GM19239 (cell line): ENCODE data around the gene C5.
"Not testable (repeated sequence)": the region's sequence is repeated elsewhere in the genome, so short reads cannot be mapped to it uniquely, and the experiment has no call there.

ENCODE experiments used
- DNase-seq: peaks from one replicate; pipeline ENCODE4 v3.0.0; 2011; ENCODE audit warnings: low spot score; ENCODE audit not compliant: insufficient read length
- FAIRE-seq: peaks from 2 replicates; lab custom pipeline; 2011; peaks lifted over from hg19 to GRCh38; lab: Jason Lieb, UNC

Gene C5

DNA sequence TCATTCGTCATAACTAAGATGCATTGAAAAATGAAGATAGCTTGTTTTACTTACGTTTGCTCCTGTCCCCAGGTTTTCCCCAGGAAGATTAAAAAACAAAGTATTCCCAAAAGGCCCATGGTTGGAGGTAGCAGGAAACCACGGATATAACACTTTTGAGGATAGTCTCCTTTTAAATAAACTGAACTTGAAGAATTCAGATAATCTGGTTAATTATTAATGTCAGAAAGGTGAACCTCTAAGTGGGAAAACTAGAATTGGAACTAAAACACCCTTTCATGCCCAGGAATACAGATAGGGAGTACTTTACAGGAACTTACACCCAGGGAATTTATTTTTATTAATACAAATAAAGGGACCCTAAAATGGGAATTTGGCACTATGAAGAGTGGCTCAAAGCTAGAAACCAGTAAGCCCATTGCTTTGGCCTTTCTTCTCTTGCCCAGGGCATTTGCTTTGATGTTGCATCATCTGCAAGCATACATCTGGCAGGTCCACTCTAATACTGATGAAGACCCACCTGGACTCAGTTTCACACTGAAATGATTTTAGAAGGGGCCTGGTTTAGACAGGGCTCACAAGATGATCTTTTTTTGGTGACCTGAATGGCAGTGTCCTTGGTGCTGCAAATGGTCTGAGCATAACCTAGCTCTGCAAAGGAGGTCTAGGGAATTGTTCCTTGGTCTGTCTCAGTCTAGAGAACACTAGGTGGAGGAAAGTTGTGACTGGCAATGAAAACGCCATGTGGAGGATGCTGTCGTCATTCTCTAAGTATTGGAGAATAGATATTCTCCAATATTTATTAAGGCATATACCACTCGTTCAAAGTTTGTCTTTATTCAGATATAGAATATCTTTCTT, at the start of gene C5:
Gene C5 (minus strand): TSS at position 148 of the 861 bp plus-strand sequence. CDS start 29 bp downstream, at position 119.
- FAIRE-seq = no peak
- no peak for DNase-seq

DNA sequence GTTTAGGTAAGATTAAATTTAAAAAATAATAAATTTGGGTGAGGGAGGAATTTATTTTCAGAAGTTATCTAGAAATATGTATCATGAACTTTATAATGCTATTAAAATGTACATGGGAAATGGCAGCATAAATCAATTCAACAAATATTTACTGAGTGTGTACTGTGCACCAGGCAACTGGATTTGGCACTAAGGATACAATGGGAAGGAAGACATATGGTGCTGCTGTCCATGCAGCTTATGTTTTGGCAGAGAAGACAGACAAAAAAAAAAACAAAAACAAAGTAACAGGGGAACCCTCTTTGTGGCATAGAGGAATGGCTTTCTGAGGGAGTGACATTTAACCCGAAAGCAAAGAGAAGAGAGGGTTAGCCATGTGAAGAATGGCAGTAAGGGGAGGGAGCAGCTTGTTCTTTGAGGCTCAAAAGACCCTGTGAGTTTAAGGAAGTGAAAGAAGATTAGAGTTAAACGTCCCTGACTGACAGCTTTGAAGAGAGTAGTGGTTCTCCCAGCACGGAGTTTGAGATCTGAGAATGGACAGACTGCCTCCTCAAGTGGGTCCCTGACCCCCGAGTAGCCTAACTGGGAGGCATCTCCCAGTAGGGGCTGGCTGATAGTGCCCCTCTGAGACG, 48.6 kb upstream of the C5 start:
- no peak for DNase-seq

DNA sequence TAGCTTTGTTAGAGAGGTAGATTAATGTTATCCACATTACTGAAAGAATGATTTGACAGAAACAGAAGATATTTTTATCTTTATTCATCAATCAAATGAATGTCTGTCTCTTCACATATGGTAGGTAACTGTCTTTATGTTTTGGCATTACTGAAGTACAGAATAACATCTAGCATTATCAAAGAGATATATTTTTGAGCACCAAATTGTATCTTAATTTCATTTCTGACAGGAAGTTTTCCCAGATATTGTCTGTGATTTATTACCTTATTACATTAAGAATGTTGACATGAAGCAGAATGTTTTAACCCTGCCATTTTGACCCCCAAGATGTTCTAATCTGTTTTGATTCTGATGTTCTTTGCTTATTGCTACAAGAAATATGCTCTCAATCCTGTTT, 45.0 kb upstream of the C5 start:
- FAIRE-seq (no peak), DNase-seq (no peak)

More for the DNA sequence above, 48.6 kb upstream of the C5 start:
- FAIRE-seq = peak; percentile 26

DNA sequence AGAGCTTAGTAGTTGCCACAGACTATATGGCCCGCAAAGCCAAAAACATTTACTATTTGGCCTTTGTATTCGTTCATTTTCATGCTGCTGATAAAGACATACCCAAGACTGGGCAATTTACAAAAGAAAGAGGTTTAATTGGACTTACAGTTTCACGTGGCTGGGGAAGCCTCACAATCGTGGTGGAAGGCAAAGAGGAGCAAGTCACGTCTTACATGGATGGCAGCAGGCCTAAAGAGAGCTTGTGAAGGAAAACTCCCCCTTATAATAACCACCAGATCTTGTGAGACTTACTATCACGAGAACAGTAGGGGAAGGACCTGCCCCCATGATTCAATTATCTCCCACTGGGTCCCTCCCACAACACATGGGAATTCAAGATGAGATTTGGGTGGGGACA, 40.7 kb upstream of the C5 start:
- not testable (repeated sequence) for FAIRE-seq, DNase-seq

DNA sequence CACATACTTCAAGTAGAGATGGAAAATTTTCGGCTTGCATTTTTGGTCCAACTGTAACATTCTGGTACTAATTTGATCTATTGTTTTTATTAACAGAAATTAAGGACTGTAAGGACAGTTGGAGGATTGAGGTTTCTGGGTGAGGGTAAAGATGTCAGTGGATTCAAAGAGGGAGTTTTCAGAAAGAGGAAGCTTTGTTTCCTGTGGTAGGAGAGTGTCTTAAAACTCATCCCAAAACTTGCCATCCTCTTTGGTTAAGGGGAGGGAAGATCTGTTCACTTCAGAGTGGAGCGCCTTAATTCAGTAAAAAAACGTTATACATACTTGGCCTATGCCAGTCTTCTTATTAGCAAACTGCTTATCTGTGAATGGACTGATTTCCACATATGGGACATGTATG, 38.5 kb upstream of the C5 start:
- FAIRE-seq = no peak

DNA sequence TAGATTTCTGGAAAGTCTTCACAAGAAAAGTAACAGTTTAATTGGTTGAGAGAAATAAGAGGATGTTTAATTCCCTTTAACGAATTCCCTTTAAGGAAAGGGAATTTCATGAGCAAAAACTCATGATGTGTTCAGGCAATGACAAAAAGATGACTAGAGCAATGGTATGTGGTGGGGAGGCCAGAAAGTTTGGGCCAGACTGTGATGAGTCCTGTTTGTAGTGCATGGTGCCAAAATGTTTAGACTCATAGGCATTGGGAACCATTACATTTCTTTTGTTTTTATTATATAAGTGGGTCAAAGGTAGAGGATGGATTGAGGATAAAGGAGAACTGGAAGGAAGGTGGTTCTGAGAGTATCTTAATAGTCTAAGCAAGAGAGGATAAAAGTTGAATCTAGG, 35.6 kb upstream of the C5 start:
- FAIRE-seq = no peak

More for the DNA sequence above, 38.5 kb upstream of the C5 start:
- DNase-seq = no peak

DNA sequence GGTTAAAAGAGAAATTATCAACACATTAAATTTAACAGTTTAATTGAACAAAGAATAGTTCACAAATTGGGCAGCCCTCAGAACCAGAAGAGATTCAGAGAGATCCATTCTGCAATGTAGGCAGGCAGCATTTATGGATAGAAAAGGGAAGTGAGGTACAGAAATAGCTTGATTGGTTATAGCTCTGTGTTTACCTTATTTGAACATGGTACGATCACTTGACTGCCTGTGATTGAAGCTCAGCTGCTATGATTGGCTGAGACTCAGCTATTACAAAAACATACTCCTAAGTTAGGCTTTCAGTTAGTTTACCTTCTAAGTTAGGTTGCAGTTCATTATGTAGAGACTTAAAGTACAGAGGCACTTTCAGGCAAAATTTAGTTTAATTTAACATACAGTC, 32.0 kb upstream of the C5 start:
- DNase-seq (no peak), FAIRE-seq (no peak)

More for the DNA sequence above, 35.6 kb upstream of the C5 start:
- DNase-seq = no peak

DNA sequence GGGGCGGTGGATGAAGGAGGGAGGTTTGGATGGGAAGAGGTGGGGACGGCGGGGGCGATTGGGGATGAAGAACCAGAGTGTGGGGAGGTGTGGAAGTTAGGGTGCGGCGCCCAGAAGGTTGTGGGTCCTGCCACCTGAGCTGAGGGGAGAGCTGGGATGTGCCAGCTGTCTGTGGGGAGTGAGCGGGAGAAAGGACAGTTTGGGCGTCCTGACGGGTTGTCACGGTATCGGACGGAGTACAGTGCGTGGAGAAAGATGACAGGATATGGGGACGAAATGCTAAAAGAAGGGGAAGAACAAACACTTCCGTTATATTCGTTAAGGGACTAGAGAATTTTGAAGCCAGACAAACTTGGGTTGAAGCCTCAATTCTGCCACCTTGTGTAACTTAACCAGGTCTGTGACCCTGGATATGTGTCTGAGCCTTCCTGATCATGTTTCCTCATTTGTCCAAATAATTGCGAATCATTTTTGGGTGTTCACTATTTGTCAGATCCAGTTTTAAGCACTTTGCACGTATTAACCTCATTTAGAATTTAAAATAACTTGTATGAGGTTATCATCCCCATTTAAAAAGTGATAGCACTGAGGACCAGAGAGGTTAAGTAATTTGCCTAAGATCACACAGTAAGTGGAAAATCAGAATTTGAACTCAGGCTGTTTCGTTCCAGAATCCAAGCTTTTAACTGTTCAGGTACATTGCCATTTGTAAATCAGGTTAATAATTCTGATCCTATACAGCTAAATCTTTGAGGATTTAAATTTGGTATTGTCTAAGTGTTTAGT, 25.4 kb upstream of the C5 start:
- FAIRE-seq = peak; percentile 72
- no peak for DNase-seq

DNA sequence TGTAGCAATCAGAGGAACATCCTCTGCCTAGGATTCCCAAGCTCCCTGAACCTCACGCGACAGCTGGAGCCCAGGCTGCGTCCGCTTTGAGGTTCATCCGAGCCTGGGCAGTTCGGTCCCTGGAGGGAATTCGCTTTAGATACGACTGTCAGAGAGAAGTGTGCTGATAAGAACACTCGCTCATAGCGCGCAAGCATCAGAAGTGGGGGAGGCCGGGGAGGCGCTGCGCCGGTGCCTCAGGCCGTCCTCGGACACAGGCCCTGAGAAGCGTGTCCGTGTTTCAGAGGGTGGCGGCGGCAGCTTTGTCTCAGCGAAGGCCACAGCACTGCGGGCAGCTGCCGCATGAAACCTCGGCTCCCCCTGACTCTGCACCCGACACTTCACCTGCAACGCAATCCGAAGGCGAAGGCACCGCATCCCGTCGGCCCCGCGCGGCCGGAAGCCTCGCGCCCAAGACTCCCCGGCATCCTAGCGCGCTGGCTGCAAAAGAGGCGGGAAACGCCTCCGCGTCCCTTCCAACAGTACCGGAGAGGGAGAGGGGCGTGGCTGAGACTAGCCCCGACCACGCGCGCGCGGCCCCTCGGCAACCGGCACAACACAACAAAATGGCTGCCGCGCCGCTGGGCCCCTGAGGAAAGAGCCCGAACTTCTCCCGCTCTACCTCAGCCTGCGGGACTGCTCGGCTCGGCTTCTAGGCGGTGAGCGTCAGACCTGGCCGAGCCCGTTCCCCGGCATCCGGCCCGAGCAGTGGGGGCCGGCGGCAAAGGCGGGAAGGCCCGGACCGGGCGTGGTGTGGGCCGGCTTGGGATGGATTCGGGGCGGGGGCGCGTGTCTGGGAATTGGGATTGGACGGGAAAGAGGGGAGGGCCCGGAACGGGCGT, 24.5 kb upstream of the C5 start, which contains the start of gene CNTRL:
Gene CNTRL (plus strand): TSS at position 586 of the 881 bp plus-strand sequence. CDS start 13,372 bp downstream, outside the sequence.
- DNase-seq (peak; percentile 40), FAIRE-seq (peak; percentile 84)

DNA sequence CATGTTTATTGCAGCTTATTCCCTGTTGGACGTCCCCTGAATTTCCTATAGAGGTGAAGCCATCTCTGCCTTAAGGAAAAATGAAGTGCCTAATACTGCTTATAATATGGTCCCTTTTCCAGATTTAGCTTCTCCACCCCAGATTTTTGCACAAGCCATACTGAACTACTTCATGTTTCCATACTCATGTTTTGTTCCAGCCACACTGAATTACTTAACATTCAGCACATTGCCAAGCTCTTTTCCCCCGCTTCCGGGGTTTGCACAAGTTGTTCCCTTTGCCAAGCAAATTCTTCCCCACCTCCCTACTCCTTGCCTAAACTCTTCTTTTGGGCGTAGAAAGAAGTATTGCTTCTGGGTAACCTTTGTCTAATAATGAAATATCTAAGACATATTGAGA, 23.0 kb upstream of the C5 start:
- FAIRE-seq (no peak), DNase-seq (no peak)

DNA sequence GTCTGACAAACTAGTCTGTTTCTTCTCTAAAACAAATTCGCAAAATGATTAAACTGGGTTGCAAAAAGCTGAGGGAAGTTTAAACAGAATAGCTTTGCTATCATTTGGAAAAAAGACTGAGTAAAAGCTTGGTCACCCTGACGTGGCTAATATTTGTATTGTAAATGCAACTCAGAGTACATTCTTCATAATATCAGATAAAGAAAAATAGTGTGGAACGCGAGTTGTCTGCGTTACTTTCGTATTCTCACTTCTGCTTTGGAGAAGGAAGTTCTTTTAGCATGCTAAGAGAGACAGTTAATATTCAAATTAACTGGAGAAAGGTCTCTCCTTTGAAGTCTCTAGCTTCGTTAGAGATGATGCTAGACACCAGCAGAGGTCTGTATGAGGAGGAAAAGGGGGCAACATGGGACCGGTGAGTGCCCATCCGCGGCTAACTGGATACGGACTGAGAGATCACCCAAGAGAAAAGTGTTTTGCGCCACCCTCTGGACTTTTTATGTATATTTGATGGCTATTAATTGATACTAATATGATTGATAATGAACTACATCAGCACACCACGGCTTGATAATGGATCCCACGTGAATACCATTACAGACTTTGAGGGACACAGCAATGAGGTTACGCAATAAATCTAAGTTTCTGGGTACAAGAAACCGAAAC, 21.8 kb upstream of the C5 start:
- no peak for DNase-seq
- FAIRE-seq = peak; percentile 88

DNA sequence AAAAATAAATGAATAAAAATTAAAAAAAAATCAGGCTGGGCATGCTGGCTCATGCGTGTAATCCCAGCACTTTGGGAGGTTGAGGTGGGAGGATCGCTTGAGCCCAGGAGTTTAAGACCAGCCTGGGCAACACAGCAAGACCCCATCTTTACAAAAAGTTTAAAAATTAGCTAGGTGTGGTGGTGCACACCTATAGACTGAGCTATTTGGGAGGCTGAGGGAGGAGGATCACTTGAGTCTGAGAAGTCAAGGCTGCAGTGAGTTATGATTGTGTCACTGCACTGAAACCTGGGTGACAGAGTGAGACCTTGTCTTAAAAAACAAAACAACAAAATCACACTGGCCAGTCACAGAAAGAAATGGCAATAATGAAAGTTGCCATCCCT, 21.3 kb upstream of the C5 start:
- no peak for FAIRE-seq

DNA sequence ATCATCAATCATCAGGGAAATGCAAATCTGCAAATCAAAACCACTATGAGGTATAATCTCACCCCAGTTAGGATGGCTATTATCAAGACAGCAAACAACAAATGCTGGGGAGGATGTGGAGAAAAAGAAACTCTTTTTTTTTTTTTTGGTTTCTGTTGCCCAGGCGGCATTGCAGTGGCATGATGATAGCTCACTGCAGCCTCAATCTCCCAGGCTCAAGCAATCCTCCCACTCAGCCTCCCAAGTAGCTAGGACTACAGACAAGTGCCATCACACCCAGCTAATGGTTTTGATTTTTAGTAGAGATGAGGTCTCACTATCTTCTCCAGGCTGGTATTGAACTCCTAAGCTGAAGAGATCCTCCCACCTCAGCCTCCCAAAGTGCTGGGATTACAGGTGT, 19.3 kb upstream of the C5 start:
- DNase-seq (no peak), FAIRE-seq (no peak)

More for the DNA sequence above, 21.3 kb upstream of the C5 start:
- no peak for DNase-seq

DNA sequence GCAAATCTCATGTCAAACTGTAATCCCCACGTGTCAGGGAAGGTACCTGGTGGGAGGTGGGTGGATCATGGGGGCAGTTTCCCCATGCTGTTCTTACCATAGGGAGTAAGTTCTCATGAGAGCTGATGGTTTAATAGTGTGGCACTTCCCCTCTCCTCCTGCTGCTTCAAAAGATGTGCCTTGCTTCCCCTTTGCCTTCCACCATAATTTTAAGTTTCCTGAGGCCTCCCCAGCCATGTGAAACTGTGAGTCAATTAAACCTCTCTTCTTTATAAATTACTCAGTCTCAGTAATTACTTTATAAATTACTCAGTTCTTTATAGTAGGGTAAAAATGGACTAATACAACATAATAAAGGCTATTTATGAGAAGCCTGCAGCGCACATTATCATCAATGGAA, 17.6 kb upstream of the C5 start:
- FAIRE-seq = no peak

DNA sequence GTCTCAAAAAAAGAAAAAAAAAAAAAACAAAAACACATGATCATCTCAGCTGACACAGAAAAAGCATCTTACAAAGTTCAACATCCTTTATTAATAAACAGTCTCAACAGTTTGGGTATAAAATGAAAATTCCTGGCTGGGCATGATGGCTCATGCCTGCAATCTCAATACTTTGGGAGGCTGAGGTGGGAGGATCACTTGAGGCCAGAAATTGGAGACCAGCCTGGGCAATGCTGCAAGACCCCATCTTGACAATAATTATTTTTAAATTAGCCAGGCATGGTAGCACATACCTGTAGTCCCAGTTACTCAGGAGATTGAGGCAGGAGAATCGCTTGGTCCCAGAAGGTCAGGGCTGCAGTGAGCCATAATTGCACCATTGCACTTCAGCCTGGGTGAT, 16.8 kb upstream of the C5 start:
- DNase-seq (no peak), FAIRE-seq (no peak)

More for the DNA sequence above, 17.6 kb upstream of the C5 start:
- DNase-seq = no peak

DNA sequence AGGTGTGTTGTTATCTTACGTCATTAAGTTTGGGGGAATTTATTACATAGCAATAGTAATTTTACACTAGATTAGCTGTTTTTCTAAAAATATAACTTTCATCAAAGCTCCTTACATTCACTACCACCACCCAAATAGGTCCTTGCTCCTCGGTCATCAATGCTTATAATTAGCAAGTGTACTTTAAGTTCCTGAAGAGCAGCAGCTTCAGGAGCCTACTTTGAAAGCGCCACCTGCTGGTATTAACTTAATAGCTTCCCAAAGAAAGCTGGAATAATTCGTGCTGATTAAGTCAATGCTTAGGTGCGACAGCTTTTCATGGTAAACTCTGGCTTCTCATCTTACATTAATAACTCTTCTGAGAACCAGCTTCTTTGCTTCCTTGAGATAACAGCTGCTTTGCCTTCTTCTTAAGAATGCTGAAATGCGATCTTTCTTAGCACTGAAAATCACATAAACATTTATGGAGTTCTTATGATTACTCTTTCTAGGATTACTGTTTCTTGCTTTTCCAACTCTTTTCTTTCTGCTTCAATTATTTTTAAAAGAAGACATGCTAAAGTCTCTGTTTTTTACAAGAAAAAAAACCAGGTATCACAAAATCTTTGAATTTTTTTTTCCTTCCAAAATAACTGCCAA, 10.0 kb upstream of the C5 start:
- FAIRE-seq = peak; percentile 92
- DNase-seq = no peak

DNA sequence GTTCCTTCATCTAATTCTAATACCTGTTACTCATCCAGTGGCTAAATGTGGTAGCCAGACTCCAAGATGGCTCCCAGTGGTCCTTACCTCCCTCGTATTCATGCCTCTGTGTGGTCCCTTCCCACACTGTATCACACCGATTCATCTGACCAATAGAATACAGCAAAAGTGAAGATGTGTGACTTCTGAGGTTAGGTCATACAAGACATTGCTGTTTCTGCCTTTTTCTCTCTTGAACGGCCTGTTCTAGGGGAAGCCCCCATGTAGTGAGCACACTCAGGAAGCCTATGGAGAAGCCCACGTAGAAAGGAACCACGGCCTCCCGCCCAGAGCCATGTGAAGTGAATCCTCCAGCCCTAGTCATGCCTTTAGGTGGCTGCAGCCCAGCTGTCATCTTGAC, 9.4 kb upstream of the C5 start:
- FAIRE-seq (no peak), DNase-seq (no peak)

DNA sequence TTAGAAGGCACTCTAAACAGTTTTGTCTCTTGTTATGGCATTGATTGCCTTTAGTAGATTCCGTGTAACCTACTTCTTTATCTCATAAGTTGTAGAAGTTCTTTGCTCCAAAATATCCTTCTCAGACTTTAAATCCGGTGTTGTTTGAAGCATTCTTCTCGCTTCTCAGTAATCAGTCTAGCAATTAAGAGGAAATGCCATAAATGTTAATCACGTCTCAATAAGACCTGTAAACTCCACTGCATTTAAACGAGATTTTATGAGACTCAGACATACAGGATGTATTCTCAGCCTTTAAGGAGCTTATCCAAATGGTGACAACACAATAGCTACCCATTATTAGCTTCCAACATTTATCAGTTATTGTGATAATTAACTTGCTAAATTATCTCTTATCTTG, 7.7 kb upstream of the C5 start:
- FAIRE-seq = no peak

DNA sequence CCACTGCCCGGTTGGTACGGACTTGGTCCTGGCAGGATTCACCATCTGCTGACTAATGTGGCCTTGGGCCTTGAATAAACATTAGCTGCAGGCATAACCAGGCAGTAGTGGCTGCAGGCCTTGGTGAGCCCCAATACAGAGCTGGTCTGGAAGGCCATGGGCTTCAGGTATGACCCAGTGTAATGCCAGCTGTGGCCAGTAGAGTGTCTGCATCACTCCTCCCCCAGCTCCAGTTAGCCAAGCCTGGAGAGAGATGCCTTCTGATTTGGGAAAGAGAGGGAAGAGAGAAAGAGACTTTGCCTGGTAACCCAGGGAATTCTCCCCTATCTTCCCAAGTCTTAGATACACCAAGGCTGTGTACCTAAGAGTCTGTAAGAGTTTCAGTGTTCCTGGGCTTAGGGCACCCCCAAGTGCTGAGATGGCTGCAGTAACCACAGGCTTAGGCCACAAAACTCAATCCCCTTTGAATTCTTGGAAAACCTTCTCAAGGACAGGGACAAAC, 5.6 kb upstream of the C5 start:
- no peak for DNase-seq
- FAIRE-seq = no peak

More for the DNA sequence above, 7.7 kb upstream of the C5 start:
- DNase-seq = no peak
